Lower lobe of right lung (tissue), 2 donors: ENCODE measurements around the gene UFD1. TPM values are rescaled to one million over a fixed set of nuclear protein-coding genes. Genes with fewer than 3 reads are reported as not detected.

Source experiments
- ATAC-seq, 2 donors: fragments of 200-7000 bp; cut with Tn5 transposase; one replicate each; pipeline ENCODE4 v1.9.1; 2020 to 2022; ENCODE audit warnings: mild to moderate bottlenecking in 2 of 2, moderate library complexity in 2 of 2
- DNase-seq: peaks from one replicate; pipeline ENCODE4 v3.0.0-alpha.2; 2020
- H3K27ac ChIP-seq: fragments of 200-600 bp; one replicate; pipeline ENCODE4 v1.8.0; 2022
- H3K27me3 ChIP-seq: fragments of 200-600 bp; one replicate; pipeline ENCODE4 v1.8.0; 2022; ENCODE audit warnings: low read depth
- H3K36me3 ChIP-seq: fragments of 200-600 bp; one replicate; pipeline ENCODE4 v1.8.0; 2022; ENCODE audit warnings: mild to moderate bottlenecking
- H3K4me1 ChIP-seq: fragments of 200-600 bp; one replicate; pipeline ENCODE4 v1.8.0; 2022
- H3K4me3 ChIP-seq: fragments of 200-600 bp; one replicate; pipeline ENCODE4 v1.8.0; 2022; ENCODE audit warnings: mild to moderate bottlenecking
- H3K9me3 ChIP-seq: fragments of 200-600 bp; one replicate; pipeline ENCODE4 v1.8.0; 2022
- intact Hi-C: fragments of 100-400 bp; cut with DNase I; formaldehyde crosslinking; loops from one replicate; pipeline ENCODE4 v1.11.0; 2022
- total RNA-seq: library from RNA; stranded (reverse); fragmentation: NEBNext Ultra II Directional; extraction: Animal tissue kit (Norgen Biotek cat#: 25700); gene quantifications from one replicate; pipeline ENCODE4 v1.2.1, GENCODE V29; 2021
- TF ChIP-seq, protein P1 (sequence below): fragments of 200-600 bp; IDR thresholded peaks from one replicate; pipeline ENCODE4 v1.8.0; 2022; ENCODE audit warnings: antibody characterized with exemption, mild to moderate bottlenecking
- donor health status: DM: no; HTN: yes; CAD: no; lungs with severe emphysema.

UFD1 gene
- total RNA-seq, 1 donor from 2014 or later = 36.7 TPM

DNA sequence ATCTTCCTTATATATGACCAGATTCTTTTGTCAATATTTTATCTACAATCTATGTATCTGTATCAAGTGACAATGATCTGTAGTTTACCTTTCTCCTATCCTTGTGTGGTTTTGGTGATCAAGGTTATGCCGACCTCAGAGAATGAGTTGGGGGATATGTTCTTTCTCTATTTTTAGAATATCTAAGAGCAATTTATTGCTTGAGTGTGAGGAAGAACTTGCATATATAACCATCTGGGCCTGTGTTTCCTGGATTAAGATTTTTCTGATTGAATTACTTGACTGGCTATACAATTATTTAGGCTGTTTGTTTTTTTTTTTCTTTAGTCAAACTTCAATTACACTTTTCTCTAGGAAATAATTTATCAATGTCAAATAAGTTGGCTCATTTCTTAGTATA is 17.5 kb downstream of the UFD1 start:
- Histone ChIP-seq H3K27ac (no peak overlapping the region), H3K9me3 (no peaks in the 10 kb centered on the region), H3K36me3 (peaks cover 82% of the 10 kb centered on the region), H3K4me1 (no peaks in the 10 kb centered on the region), H3K4me3 (no peak overlapping the region), H3K27me3 (no peaks in the 10 kb centered on the region)
- ATAC-seq (no peak), DNase-seq (no peak)
- intact Hi-C loops = no loop called here
- TF ChIP-seq, protein P1, sequence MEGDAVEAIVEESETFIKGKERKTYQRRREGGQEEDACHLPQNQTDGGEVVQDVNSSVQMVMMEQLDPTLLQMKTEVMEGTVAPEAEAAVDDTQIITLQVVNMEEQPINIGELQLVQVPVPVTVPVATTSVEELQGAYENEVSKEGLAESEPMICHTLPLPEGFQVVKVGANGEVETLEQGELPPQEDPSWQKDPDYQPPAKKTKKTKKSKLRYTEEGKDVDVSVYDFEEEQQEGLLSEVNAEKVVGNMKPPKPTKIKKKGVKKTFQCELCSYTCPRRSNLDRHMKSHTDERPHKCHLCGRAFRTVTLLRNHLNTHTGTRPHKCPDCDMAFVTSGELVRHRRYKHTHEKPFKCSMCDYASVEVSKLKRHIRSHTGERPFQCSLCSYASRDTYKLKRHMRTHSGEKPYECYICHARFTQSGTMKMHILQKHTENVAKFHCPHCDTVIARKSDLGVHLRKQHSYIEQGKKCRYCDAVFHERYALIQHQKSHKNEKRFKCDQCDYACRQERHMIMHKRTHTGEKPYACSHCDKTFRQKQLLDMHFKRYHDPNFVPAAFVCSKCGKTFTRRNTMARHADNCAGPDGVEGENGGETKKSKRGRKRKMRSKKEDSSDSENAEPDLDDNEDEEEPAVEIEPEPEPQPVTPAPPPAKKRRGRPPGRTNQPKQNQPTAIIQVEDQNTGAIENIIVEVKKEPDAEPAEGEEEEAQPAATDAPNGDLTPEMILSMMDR = no peak

DNA sequence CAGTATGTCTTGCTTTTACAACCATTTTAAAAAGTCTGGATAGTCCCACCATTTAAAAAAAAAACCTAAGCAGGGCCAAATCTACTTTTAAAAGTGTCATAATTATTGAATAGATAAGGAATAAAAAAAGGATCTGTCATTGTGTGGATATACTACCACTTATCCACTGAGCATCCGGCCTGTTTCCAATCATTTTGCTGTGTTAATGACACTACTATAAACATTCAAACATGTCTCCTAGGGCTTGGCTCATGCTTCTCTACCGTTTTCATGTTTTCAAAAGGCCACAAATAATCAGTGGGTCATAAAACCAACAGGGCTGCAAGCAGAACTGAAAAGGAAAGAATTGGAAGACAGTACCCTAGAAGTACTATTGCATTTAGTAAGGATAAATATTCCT is 19.0 kb downstream of the UFD1 start:
- TF ChIP-seq, protein P1 = no peak
- no peak for ATAC-seq
- no peaks in the 10 kb centered on the region for H3K9me3 ChIP-seq
- H3K27ac ChIP-seq = no peak overlapping the region
- intact Hi-C loops = no loop called here
- no peaks in the 10 kb centered on the region for H3K4me1 ChIP-seq
- no peak overlapping the region for H3K4me3 ChIP-seq
- H3K27me3 ChIP-seq = no peaks in the 10 kb centered on the region
- peaks cover 82% of the 10 kb centered on the region for H3K36me3 ChIP-seq
- no peak for DNase-seq

DNA sequence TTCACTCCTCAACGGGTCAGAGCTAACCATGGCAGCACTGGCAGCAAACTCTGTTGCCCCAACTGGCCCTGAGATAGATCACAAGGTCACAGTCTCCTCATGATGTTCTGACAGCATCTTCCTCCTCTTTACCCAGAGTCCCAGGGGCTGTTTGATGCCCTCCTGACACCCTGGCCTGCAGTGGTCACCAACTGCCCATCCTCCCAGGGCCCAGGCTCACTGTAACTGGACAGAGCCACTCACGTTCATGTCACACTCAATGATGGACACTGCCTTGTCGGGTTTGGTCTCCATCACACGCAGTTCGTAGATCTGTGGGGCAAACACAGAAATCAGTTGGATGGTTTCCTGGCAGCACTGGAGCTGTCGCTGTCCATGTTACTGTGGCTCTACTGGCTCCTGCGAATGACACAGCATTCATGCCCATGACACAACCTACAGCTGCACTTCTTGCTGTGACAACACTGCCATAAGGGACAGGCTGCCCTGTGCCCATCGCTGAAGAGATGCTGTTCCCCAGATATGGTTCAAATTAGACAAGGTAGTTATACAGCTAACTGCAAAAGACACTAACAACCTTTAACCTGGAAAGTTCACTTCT is 21.1 kb downstream of the UFD1 start:
- no peaks in the 10 kb centered on the region for H3K27me3 ChIP-seq
- intact Hi-C loops = no loop called here
- no peak for DNase-seq
- TF ChIP-seq, protein P1 = no peak
- no peaks in the 10 kb centered on the region for H3K4me1 ChIP-seq
- H3K27ac ChIP-seq = no peak overlapping the region
- H3K9me3 ChIP-seq = no peaks in the 10 kb centered on the region
- ATAC-seq = no peak
- peaks cover 82% of the 10 kb centered on the region for H3K36me3 ChIP-seq
- no peak overlapping the region for H3K4me3 ChIP-seq

DNA sequence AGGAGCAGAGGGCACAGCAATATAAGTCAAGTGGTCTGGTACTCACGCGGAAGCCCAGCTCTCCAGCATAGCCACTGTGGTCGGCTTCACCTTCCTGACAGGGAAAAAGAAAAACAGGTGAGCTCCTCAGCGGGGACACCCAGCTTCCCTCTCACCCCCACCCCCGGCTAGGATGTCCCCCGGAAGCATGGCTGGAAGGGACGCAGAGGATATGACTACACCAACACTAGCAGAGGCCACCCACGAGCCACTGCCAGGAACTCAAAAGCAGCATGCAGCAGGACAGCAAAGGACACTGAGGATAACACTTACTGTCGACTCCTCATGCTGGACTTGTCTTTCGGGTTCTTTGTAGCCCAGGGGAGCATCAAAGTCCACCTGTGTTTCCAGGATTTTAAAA is 22.5 kb downstream of the UFD1 start:
- Histone ChIP-seq H3K27ac (no peak overlapping the region), H3K4me3 (no peak overlapping the region), H3K4me1 (no peaks in the 10 kb centered on the region), H3K27me3 (no peaks in the 10 kb centered on the region), H3K36me3 (peaks cover 88% of the 10 kb centered on the region), H3K9me3 (no peaks in the 10 kb centered on the region)
- TF ChIP-seq, protein P1 = no peak
- intact Hi-C loops = no loop called here
- DNase-seq = no peak
- ATAC-seq = no peak

DNA sequence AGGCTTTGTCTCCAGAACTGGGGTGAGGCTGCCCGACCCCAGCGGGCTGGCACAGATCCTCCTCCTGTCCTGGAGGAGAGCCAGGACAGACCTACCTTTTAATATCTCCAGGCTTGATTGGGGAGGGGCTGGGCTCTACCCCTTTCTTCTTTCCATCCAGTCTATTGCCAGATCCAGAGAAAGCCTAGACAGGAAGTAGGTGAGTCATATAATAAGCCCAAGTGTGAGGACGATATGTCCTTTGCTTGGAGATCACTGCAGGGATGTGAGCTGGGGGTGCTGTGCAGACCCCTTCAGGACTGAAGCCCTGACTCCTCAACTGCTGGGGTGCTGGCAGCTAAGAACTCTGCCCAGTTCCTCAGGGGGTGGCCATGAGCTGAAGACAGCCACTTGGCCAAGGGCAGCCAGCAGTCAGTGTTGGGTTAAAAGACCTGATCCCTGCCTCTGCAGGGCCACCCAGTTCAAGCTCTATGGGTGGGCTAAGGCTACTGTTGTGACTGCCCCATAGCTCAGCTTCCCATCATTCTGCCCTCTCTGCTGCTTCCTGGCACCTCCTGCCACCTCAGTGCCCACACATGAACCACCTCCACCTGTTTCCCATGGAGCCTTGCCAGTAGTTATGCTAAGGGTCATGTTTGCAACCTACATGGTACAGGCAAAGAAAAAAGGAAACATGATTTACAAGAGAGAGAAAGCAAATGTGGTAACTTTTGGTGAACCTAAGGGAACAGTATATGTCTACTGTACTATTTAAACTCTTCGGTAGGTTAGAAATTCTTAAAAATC is 23.2 kb downstream of the UFD1 start:
- Histone ChIP-seq H3K27me3 (no peaks in the 10 kb centered on the region), H3K27ac (no peak overlapping the region), H3K36me3 (peaks cover 87% of the 10 kb centered on the region), H3K4me3 (no peak overlapping the region), H3K4me1 (no peaks in the 10 kb centered on the region), H3K9me3 (no peaks in the 10 kb centered on the region)
- no peak for ATAC-seq
- intact Hi-C loops = no loop called here
- DNase-seq = no peak
- TF ChIP-seq, protein P1 = no peak
